CD4-positive, alpha-beta T cell (primary cell): ENCODE results near the gene IQSEC1. TPM values are rescaled to one million over a fixed set of nuclear protein-coding genes. Genes with fewer than 3 reads are reported as not detected.

Source experiments
- ATAC-seq: fragments of 200-7000 bp; cut with Tn5 transposase; one replicate; pipeline ENCODE4 v1.10.0; 2022; ENCODE audit warnings: mild to moderate bottlenecking; ENCODE audit not compliant: poor library complexity
- CTCF ChIA-PET: fragments of 350-600 bp; sonication (Branson Sonifier 250); formaldehyde crosslinking; loops from one replicate; lab custom pipeline; 2021; ENCODE audit warnings: antibody characterized with exemption, inconsistent platforms; lab: Charles Lee
- POLR2A ChIA-PET: fragments of 350-600 bp; sonication (Branson Sonifier 250); formaldehyde crosslinking; loops from one replicate; lab custom pipeline; 2021; ENCODE audit warnings: antibody characterized with exemption, inconsistent platforms; lab: Charles Lee
- DNase-seq, 14 experiments: peaks; one replicate each; pipeline ENCODE4 v3.0.0-alpha.2; 2013 to 2020; ENCODE audit warnings: mixed read lengths in 2 of 14
- H3K27ac ChIP-seq, 2 donors: one replicate each; pipeline versions ENCODE4 v1.5.1 to v1.7.0; 2013; ENCODE audit warnings: low read length in 2 of 2, low read depth in 1 of 2, mild to moderate bottlenecking in 1 of 2
- H3K27me3 ChIP-seq, 2 experiments: 1 replicate in 1 of 2; 2 replicates in 1 of 2; pipeline versions ENCODE4 v1.6.1 to v1.7.0; 2013; ENCODE audit warnings: low read length in 2 of 2, control low read depth in 1 of 2, mild to moderate bottlenecking in 1 of 2, moderate library complexity in 1 of 2; ENCODE audit not compliant: insufficient read depth in 2 of 2, control insufficient read depth in 1 of 2
- H3K36me3 ChIP-seq: one replicate; pipeline ENCODE4 v1.6.1; 2013; ENCODE audit warnings: low read length, control low read depth; ENCODE audit not compliant: insufficient read depth
- H3K4me1 ChIP-seq: one replicate; pipeline ENCODE4 v1.6.1; 2013; ENCODE audit warnings: low read length, control low read depth; ENCODE audit not compliant: insufficient read depth
- H3K4me3 ChIP-seq: one replicate; pipeline ENCODE4 v1.5.1; 2013; ENCODE audit warnings: mild to moderate bottlenecking, low read length, moderate library complexity
- H3K9me3 ChIP-seq, 2 experiments: 1 replicate in 1 of 2; 2 replicates in 1 of 2; pipeline versions ENCODE4 v1.6.1 to v1.7.0; 2013; ENCODE audit warnings: low read length in 2 of 2, mild to moderate bottlenecking in 2 of 2, control low read depth in 1 of 2, moderate library complexity in 1 of 2; ENCODE audit not compliant: control insufficient read depth in 1 of 2, insufficient read depth in 1 of 2
- H3K27ac Mint-ChIP-seq: one replicate; pipeline ENCODE4 v1.8.0; 2020; ENCODE audit warnings: mixed read lengths
- H3K27me3 Mint-ChIP-seq: one replicate; pipeline ENCODE4 v1.8.0; 2021; ENCODE audit warnings: mixed read lengths
- H3K36me3 Mint-ChIP-seq: one replicate; pipeline ENCODE4 v1.8.0; 2021; ENCODE audit warnings: low read depth, mixed read lengths
- H3K4me1 Mint-ChIP-seq: one replicate; pipeline ENCODE4 v1.8.0; 2021; ENCODE audit warnings: low read depth, mixed read lengths
- H3K4me3 Mint-ChIP-seq: one replicate; pipeline ENCODE4 v1.8.0; 2020; ENCODE audit warnings: mild to moderate bottlenecking, mixed read lengths
- H3K9me3 Mint-ChIP-seq: one replicate; pipeline ENCODE4 v1.8.0; 2020; ENCODE audit warnings: mixed read lengths
- intact Hi-C, 2 experiments: fragments of 100-400 bp; cut with DNase I in 1 of 2; cut with micrococcal nuclease in 1 of 2; formaldehyde crosslinking; loops; one replicate each; pipeline versions ENCODE4 v1.15.1 to v1.9.0; 2023 to 2025; cut with DNase I, micrococcal nuclease
- total RNA-seq, 174 experiments: library from RNA in 2 of 174; stranded (reverse) in 2 of 174; gene quantifications; one replicate each; pipeline ENCODE4 v1.2.3 and lab custom pipeline; 2021 to 2026
- TF ChIP-seq, protein P1 (sequence below): fragments of 200-600 bp; IDR thresholded peaks from one replicate; pipeline ENCODE4 v1.8.0; 2022; ENCODE audit warnings: antibody characterized with exemption, mild to moderate bottlenecking

The IQSEC1 gene
- total RNA-seq, 2 experiments from 2014 or later, result 102 to 108 TPM

- DNase-seq (no peak), ATAC-seq (no peak)
- Histone ChIP-seq H3K4me1 (peaks cover 13% of the 10 kb centered on the region), H3K27me3 (no peaks in the 10 kb centered on the region), H3K27ac (no peak overlapping the region), H3K4me3 (no peak overlapping the region), H3K36me3 (no peaks in the 10 kb centered on the region), H3K9me3 (peaks cover 0 to 10% of the 10 kb centered on the region in 2 experiments)
- H3K36me3 Mint-ChIP-seq, result no peaks in the 10 kb centered on the region
- ChIA-PET CTCF (no interaction called here), POLR2A (interaction anchor here (1.2 kb wide), 1 partner anchor 342 kb away, joined by 6 read pairs; no protein-coding TSS in a partner anchor)
- no peaks in the 10 kb centered on the region for H3K9me3 Mint-ChIP-seq
- no peaks in the 10 kb centered on the region for H3K27me3 Mint-ChIP-seq
- intact Hi-C loops, result no loop called here
- peaks cover 12% of the 10 kb centered on the region for H3K4me1 Mint-ChIP-seq
- TF ChIP-seq, protein P1, sequence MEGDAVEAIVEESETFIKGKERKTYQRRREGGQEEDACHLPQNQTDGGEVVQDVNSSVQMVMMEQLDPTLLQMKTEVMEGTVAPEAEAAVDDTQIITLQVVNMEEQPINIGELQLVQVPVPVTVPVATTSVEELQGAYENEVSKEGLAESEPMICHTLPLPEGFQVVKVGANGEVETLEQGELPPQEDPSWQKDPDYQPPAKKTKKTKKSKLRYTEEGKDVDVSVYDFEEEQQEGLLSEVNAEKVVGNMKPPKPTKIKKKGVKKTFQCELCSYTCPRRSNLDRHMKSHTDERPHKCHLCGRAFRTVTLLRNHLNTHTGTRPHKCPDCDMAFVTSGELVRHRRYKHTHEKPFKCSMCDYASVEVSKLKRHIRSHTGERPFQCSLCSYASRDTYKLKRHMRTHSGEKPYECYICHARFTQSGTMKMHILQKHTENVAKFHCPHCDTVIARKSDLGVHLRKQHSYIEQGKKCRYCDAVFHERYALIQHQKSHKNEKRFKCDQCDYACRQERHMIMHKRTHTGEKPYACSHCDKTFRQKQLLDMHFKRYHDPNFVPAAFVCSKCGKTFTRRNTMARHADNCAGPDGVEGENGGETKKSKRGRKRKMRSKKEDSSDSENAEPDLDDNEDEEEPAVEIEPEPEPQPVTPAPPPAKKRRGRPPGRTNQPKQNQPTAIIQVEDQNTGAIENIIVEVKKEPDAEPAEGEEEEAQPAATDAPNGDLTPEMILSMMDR, result no peak
- H3K27ac Mint-ChIP-seq, result no peak overlapping the region
- no peak overlapping the region for H3K4me3 Mint-ChIP-seq
Observed at GRCh38 chr3:13109516-13109915, 36.3 kb upstream of the IQSEC1 start.

GRCh38 chr3:13108861-13109260, 35.6 kb upstream of the IQSEC1 start:
- intact Hi-C loops, result no loop called here
- Mint-ChIP-seq H3K4me3 (no peak overlapping the region), H3K9me3 (no peaks in the 10 kb centered on the region), H3K27ac (no peak overlapping the region), H3K27me3 (no peaks in the 10 kb centered on the region), H3K36me3 (no peaks in the 10 kb centered on the region), H3K4me1 (peaks cover 12% of the 10 kb centered on the region)
- ATAC-seq, result no peak
- Histone ChIP-seq H3K27me3 (no peaks in the 10 kb centered on the region), H3K4me3 (no peak overlapping the region), H3K36me3 (no peaks in the 10 kb centered on the region), H3K9me3 (peaks cover 0 to 10% of the 10 kb centered on the region in 2 experiments), H3K4me1 (peaks cover 13% of the 10 kb centered on the region), H3K27ac (no peak overlapping the region)
- ChIA-PET CTCF (no interaction called here), POLR2A (no interaction called here)
- TF ChIP-seq, protein P1, result no peak
- no peak for DNase-seq

DNA sequence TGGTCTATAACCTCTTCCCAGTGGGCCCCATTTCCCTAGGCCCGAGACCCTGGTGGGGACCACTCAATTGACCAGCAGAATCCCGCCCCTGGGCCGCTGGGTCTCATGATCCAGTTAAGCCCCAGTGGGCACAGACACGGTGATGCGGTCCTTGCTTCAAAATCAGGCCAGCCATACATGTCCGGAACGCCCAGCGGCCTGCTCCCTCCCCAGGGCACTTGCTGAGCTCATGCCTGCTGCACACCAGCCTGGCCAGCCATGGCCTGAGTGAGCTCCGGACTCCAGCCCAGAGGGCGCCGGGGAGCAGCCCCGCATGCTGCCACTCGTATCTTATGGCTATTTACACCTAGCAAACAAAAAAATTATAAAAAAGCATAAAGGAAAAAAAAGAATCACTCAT, 34.4 kb upstream of the IQSEC1 start:
- Mint-ChIP-seq H3K4me3 (no peak overlapping the region), H3K27ac (no peak overlapping the region), H3K4me1 (peaks cover 12% of the 10 kb centered on the region), H3K9me3 (no peaks in the 10 kb centered on the region), H3K36me3 (no peaks in the 10 kb centered on the region), H3K27me3 (no peaks in the 10 kb centered on the region)
- ChIA-PET POLR2A (no interaction called here), CTCF (no interaction called here)
- TF ChIP-seq, protein P1, result no peak
- peaks cover 0 to 10% of the 10 kb centered on the region in 2 experiments for H3K9me3 ChIP-seq
- H3K4me1 ChIP-seq, result peaks cover 13% of the 10 kb centered on the region
- no peak overlapping the region for H3K27ac ChIP-seq
- intact Hi-C loops, result no loop called here
- H3K36me3 ChIP-seq, result no peaks in the 10 kb centered on the region
- ATAC-seq (no peak), DNase-seq (no peak)
- no peak overlapping the region for H3K4me3 ChIP-seq
- no peaks in the 10 kb centered on the region for H3K27me3 ChIP-seq
